ENCODE results near the gene ATP13A1. TPM values are rescaled to one million over a fixed set of nuclear protein-coding genes. Genes with fewer than 3 reads are reported as not detected.

The ATP13A1 gene
- total RNA-seq, 2 donors from 2014 or later, result 23.6 to 62.1 TPM

- Histone ChIP-seq H3K9me3 (no peaks in the 10 kb centered on the region), H3K4me3 (no peak overlapping the region), H3K4me1 (peaks cover 0 to 16% of the 10 kb centered on the region in 2 donors), H3K36me3 (no peaks in the 10 kb centered on the region), H3K27me3 (no peaks in the 10 kb centered on the region), H3K27ac (no peak overlapping the region)
- no peak for TF ChIP-seq CTCF (IDR thresholded peaks at IDR 0.05)
- DNase-seq (ENCODE audit: low spot score), result no peak
Observed at GRCh38 chr19:19630426-19630825, 33.0 kb downstream of the ATP13A1 start.

GRCh38 chr19:19630062-19630414 lies 33.4 kb downstream of the ATP13A1 start:
- H3K4me1 ChIP-seq, result peaks cover 0 to 16% of the 10 kb centered on the region in 2 donors
- no peak for DNase-seq (ENCODE audit: low spot score)

GRCh38 chr19:19628501-19629134 lies 34.9 kb downstream of the ATP13A1 start:
- H3K36me3 ChIP-seq, result no peaks in the 10 kb centered on the region
- no peak for DNase-seq (ENCODE audit: low spot score)
- peak overlapping the region; percentile 35 to 50 for H3K4me3 ChIP-seq
- H3K9me3 ChIP-seq, result no peaks in the 10 kb centered on the region
- H3K27ac ChIP-seq, result no peak overlapping the region
- peaks cover 0 to 16% of the 10 kb centered on the region in 2 donors for H3K4me1 ChIP-seq
- no peaks in the 10 kb centered on the region for H3K27me3 ChIP-seq
- no peak for TF ChIP-seq CTCF (IDR thresholded peaks at IDR 0.05)

More at GRCh38 chr19:19630062-19630414, 33.4 kb downstream of the ATP13A1 start:
- H3K36me3 ChIP-seq, result no peaks in the 10 kb centered on the region
- no peaks in the 10 kb centered on the region for H3K9me3 ChIP-seq
- H3K27me3 ChIP-seq, result no peaks in the 10 kb centered on the region
- no peak overlapping the region for H3K4me3 ChIP-seq
- no peak overlapping the region for H3K27ac ChIP-seq
- no peak for TF ChIP-seq CTCF (IDR thresholded peaks at IDR 0.05)

- Histone ChIP-seq H3K4me1 (peaks cover 0 to 16% of the 10 kb centered on the region in 2 donors), H3K27me3 (no peaks in the 10 kb centered on the region), H3K27ac (no peak within 1 kb of the TSS), H3K9me3 (no peaks in the 10 kb centered on the region), H3K4me3 (peak within 1 kb of the TSS; percentile 35 to 50), H3K36me3 (no peaks in the 10 kb centered on the region)
- TF ChIP-seq CTCF (IDR thresholded peaks at IDR 0.05), result no peak
- no peak for DNase-seq (ENCODE audit: low spot score)
Observed at GRCh38 chr19:19627621-19628500, 35.6 kb downstream of the ATP13A1 start, which contains the start of gene LPAR2. Gene LPAR2, minus strand, starts transcription at chr19:19628220. Its CDS starts 945 bp downstream, at chr19:19627275.

GRCh38 chr19:19626516-19627472 lies 36.7 kb downstream of the ATP13A1 start:
- TF ChIP-seq CTCF (IDR thresholded peaks at IDR 0.05), result no peak
- Histone ChIP-seq H3K4me1 (peaks cover 0 to 16% of the 10 kb centered on the region in 2 donors), H3K27ac (no peak overlapping the region), H3K9me3 (no peaks in the 10 kb centered on the region), H3K36me3 (no peaks in the 10 kb centered on the region), H3K27me3 (no peaks in the 10 kb centered on the region), H3K4me3 (no peak overlapping the region)
- DNase-seq (ENCODE audit: low spot score), result no peak
